ENCODE results near the gene DLD. TPM values are rescaled to one million over a fixed set of nuclear protein-coding genes. Genes with fewer than 3 reads are reported as not detected.

The DLD gene
- polyA plus RNA-seq, 1 donor (not counting 4 experiments of a cell fraction or from before 2014, with no cell fraction given), result 153 TPM

- H2AFZ ChIP-seq (ENCODE audit: control insufficient read depth, low read length), result no peak overlapping the region
- H3K4me2 ChIP-seq (ENCODE audit: control insufficient read depth, extremely low read depth, insufficient read depth, low read depth, low read length), result no peak overlapping the region
- dilution Hi-C loops (cut with MboI; ENCODE audit: extremely low pct_ligation_motif_present, low sequenced_read_pairs), result no loop called here
- H3K4me3 ChIP-seq (ENCODE audit: control insufficient read depth in 2 of 3, extremely low read depth in 1 of 3, insufficient read depth in 2 of 3, low read depth in 1 of 3, low read length in 3 of 3), result no peak overlapping the region
- H3K9me1 ChIP-seq (ENCODE audit: control insufficient read depth, extremely low read depth, insufficient read depth, low read length), result peaks cover 1% of the 10 kb centered on the region
- H3K79me2 ChIP-seq (ENCODE audit: control insufficient read depth, insufficient read depth, low read length), result no peaks in the 10 kb centered on the region
- no peak overlapping the region for H3K9ac ChIP-seq (ENCODE audit: control insufficient read depth, extremely low read depth, insufficient read depth, low read length)
- no peak for TF ChIP-seq EZH2 (IDR thresholded peaks at IDR 0.05; ENCODE audit: low read length)
- peaks cover 33% of the 10 kb centered on the region for H3K4me1 ChIP-seq (ENCODE audit: control insufficient read depth, extremely low read depth, insufficient read depth, low read length)
- FAIRE-seq (no peak), DNase-seq (ENCODE audit: low read depth, low spot score) (no peak)
- H4K20me1 ChIP-seq (ENCODE audit: control insufficient read depth, extremely low read depth, insufficient read depth, low read length), result no peaks in the 10 kb centered on the region
- no peaks in the 10 kb centered on the region for H3K27me3 ChIP-seq (ENCODE audit: control insufficient read depth, extremely low read depth, insufficient read depth, low read length)
- peaks cover 17 to 36% of the 10 kb centered on the region in 2 experiments for H3K36me3 ChIP-seq (ENCODE audit: control insufficient read depth in 2 of 2, extremely low read depth in 1 of 2, insufficient read depth in 2 of 2, low read length in 2 of 2)
- no peaks in the 10 kb centered on the region for H3K9me3 ChIP-seq (ENCODE audit: control insufficient read depth, low read depth, low read length)
- H3K27ac ChIP-seq (ENCODE audit: control insufficient read depth, insufficient read depth, low read length), result no peak overlapping the region
Observed at GRCh38 chr7:107951896-107952295, 60.9 kb downstream of the DLD start.

GRCh38 chr7:107953265-107953923 is 62.4 kb downstream of the DLD start:
- peaks cover 18 to 35% of the 10 kb centered on the region in 2 experiments for H3K36me3 ChIP-seq (ENCODE audit: control insufficient read depth in 2 of 2, extremely low read depth in 1 of 2, insufficient read depth in 2 of 2, low read length in 2 of 2)

More at GRCh38 chr7:107953265-107953923, 62.4 kb downstream of the DLD start:
- Histone ChIP-seq H3K4me2 (ENCODE audit: control insufficient read depth, extremely low read depth, insufficient read depth, low read depth, low read length) (no peak overlapping the region), H3K9me3 (ENCODE audit: control insufficient read depth, low read depth, low read length) (no peaks in the 10 kb centered on the region), H3K4me3 (ENCODE audit: control insufficient read depth in 2 of 3, extremely low read depth in 1 of 3, insufficient read depth in 2 of 3, low read depth in 1 of 3, low read length in 3 of 3) (no peak overlapping the region), H3K79me2 (ENCODE audit: control insufficient read depth, insufficient read depth, low read length) (no peaks in the 10 kb centered on the region), H4K20me1 (ENCODE audit: control insufficient read depth, extremely low read depth, insufficient read depth, low read length) (no peaks in the 10 kb centered on the region), H3K9ac (ENCODE audit: control insufficient read depth, extremely low read depth, insufficient read depth, low read length) (no peak overlapping the region), H3K4me1 (ENCODE audit: control insufficient read depth, extremely low read depth, insufficient read depth, low read length) (peaks cover 32% of the 10 kb centered on the region), H3K27me3 (ENCODE audit: control insufficient read depth, extremely low read depth, insufficient read depth, low read length) (no peaks in the 10 kb centered on the region), H2AFZ (ENCODE audit: control insufficient read depth, low read length) (no peak overlapping the region), H3K27ac (ENCODE audit: control insufficient read depth, insufficient read depth, low read length) (no peak overlapping the region), H3K9me1 (ENCODE audit: control insufficient read depth, extremely low read depth, insufficient read depth, low read length) (no peaks in the 10 kb centered on the region)
- FAIRE-seq (no peak), DNase-seq (ENCODE audit: low read depth, low spot score) (no peak)
- TF ChIP-seq, protein P1, sequence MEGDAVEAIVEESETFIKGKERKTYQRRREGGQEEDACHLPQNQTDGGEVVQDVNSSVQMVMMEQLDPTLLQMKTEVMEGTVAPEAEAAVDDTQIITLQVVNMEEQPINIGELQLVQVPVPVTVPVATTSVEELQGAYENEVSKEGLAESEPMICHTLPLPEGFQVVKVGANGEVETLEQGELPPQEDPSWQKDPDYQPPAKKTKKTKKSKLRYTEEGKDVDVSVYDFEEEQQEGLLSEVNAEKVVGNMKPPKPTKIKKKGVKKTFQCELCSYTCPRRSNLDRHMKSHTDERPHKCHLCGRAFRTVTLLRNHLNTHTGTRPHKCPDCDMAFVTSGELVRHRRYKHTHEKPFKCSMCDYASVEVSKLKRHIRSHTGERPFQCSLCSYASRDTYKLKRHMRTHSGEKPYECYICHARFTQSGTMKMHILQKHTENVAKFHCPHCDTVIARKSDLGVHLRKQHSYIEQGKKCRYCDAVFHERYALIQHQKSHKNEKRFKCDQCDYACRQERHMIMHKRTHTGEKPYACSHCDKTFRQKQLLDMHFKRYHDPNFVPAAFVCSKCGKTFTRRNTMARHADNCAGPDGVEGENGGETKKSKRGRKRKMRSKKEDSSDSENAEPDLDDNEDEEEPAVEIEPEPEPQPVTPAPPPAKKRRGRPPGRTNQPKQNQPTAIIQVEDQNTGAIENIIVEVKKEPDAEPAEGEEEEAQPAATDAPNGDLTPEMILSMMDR (optimal IDR thresholded peaks at IDR 0.05 in 1 of 3, IDR thresholded peaks at IDR 0.05 in 1 of 3, conservative IDR thresholded peaks at IDR 0.05 in 1 of 3; ENCODE audit: extremely low read depth in 1 of 3, insufficient read depth in 2 of 3, low read length in 3 of 3), result no peak
- no peak for TF ChIP-seq EZH2 (IDR thresholded peaks at IDR 0.05; ENCODE audit: low read length)
- dilution Hi-C loops (cut with MboI; ENCODE audit: extremely low pct_ligation_motif_present, low sequenced_read_pairs), result no loop called here
